Esophagus squamous epithelium (tissue), 5 donors: ENCODE data around the gene ALAS2. TPM values are rescaled to one million over a fixed set of nuclear protein-coding genes. Genes with fewer than 3 reads are reported as not detected.
"Not testable (repeated sequence)": the region's sequence is repeated elsewhere in the genome, so short reads cannot be mapped to it uniquely, and the experiment has no call there.

ENCODE experiments used
- DNase-seq: peaks from one replicate; lab custom pipeline; 2025; lab: John Stamatoyannopoulos, UW
- H3K27ac ChIP-seq, 4 donors: fragments of 200-600 bp; sonication (generic); one replicate each; pipeline ENCODE4 v1.5.1; 2016 to 2019; ENCODE audit warnings: mild to moderate bottlenecking in 1 of 4
- H3K27me3 ChIP-seq, 4 donors: fragments of 200-600 bp; sonication (generic); 1 replicate in 3 of 4; 2 replicates in 1 of 4; pipeline versions ENCODE4 v1.5.1 to v1.6.0; 2017 to 2021; ENCODE audit warnings: antibody characterized with exemption in 1 of 4
- H3K36me3 ChIP-seq, 3 donors: fragments of 200-600 bp; sonication (generic); one replicate each; pipeline ENCODE4 v1.5.1; 2016 to 2019
- H3K4me1 ChIP-seq, 3 donors: fragments of 200-600 bp; sonication (generic); one replicate each; pipeline ENCODE4 v1.5.1; 2017 to 2019
- H3K4me3 ChIP-seq, 4 donors: fragments of 200-600 bp; sonication (generic); 1 replicate in 3 of 4; 2 replicates in 1 of 4; pipeline ENCODE4 v1.5.1; 2016 to 2019; ENCODE audit warnings: mild to moderate bottlenecking in 2 of 4, moderate library complexity in 1 of 4
- H3K9me3 ChIP-seq, 3 donors: fragments of 200-600 bp; sonication (generic); one replicate each; pipeline ENCODE4 v1.5.1; 2016 to 2019
- POLR2A ChIP-seq, 4 donors: fragments of 450-650 bp; IDR thresholded peaks; one replicate each; pipeline ENCODE4 v1.6.1; 2017; ENCODE audit warnings: antibody characterized with exemption in 4 of 4, mild to moderate bottlenecking in 4 of 4, moderate library complexity in 3 of 4
- WGBS, 2 donors: methylation state at CpG; one replicate each; pipeline ENCODE4 v1.1.5; 2018; 5-methylcytosine and 5-hydroxymethylcytosine counted together
- intact Hi-C: fragments of 100-400 bp; cut with DNase I; formaldehyde crosslinking; loops from one replicate; pipeline ENCODE4 v1.15.0; 2022
- total RNA-seq, 4 donors: library from RNA; depleted of rRNA; stranded (reverse); fragments of >200 nt; gene quantifications; one replicate each; pipeline ENCODE4 v1.1.0, GENCODE V29; 2016
- TF ChIP-seq, protein P1 (sequence below), 6 experiments: fragments of 450-650 bp in 4 of 6; fragments of 200-600 bp in 2 of 6; sonication (generic) in 2 of 6; IDR thresholded peaks; one replicate each; pipeline ENCODE4 v1.5.1; 2016 to 2019; ENCODE audit warnings: antibody characterized with exemption in 6 of 6, mild to moderate bottlenecking in 4 of 6, moderate library complexity in 4 of 6
- donor health status: DM: yes; HTN: yes; CAD: no.

The ALAS2 gene, protein sequence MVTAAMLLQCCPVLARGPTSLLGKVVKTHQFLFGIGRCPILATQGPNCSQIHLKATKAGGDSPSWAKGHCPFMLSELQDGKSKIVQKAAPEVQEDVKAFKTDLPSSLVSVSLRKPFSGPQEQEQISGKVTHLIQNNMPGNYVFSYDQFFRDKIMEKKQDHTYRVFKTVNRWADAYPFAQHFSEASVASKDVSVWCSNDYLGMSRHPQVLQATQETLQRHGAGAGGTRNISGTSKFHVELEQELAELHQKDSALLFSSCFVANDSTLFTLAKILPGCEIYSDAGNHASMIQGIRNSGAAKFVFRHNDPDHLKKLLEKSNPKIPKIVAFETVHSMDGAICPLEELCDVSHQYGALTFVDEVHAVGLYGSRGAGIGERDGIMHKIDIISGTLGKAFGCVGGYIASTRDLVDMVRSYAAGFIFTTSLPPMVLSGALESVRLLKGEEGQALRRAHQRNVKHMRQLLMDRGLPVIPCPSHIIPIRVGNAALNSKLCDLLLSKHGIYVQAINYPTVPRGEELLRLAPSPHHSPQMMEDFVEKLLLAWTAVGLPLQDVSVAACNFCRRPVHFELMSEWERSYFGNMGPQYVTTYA
- not detected for total RNA-seq

- H3K27me3 ChIP-seq: no peaks in the 10 kb centered on the region
- H3K4me3 ChIP-seq: no peak within 1 kb of the TSS
- H3K27ac ChIP-seq: no peak within 1 kb of the TSS
- no peaks in the 10 kb centered on the region for H3K9me3 ChIP-seq
- no peak for DNase-seq
- 67 to 91% methylated on average over 3 to 7 of the region's 7 CpGs for WGBS, 2 donors
- intact Hi-C loops: no loop called here
- H3K4me1 ChIP-seq: no peaks in the 10 kb centered on the region
- TF ChIP-seq POLR2A (IDR thresholded peaks at IDR 0.05): no peak
- TF ChIP-seq, protein P1, sequence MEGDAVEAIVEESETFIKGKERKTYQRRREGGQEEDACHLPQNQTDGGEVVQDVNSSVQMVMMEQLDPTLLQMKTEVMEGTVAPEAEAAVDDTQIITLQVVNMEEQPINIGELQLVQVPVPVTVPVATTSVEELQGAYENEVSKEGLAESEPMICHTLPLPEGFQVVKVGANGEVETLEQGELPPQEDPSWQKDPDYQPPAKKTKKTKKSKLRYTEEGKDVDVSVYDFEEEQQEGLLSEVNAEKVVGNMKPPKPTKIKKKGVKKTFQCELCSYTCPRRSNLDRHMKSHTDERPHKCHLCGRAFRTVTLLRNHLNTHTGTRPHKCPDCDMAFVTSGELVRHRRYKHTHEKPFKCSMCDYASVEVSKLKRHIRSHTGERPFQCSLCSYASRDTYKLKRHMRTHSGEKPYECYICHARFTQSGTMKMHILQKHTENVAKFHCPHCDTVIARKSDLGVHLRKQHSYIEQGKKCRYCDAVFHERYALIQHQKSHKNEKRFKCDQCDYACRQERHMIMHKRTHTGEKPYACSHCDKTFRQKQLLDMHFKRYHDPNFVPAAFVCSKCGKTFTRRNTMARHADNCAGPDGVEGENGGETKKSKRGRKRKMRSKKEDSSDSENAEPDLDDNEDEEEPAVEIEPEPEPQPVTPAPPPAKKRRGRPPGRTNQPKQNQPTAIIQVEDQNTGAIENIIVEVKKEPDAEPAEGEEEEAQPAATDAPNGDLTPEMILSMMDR (IDR thresholded peaks at IDR 0.05): no peak
- H3K36me3 ChIP-seq: no peaks in the 10 kb centered on the region
Measured at GRCh38 chrX:55030271-55031205, at the start of gene ALAS2. ALAS2 (minus strand) TSS chrX:55030977; CDS start chrX:55026000, 4,977 bp downstream.

DNA sequence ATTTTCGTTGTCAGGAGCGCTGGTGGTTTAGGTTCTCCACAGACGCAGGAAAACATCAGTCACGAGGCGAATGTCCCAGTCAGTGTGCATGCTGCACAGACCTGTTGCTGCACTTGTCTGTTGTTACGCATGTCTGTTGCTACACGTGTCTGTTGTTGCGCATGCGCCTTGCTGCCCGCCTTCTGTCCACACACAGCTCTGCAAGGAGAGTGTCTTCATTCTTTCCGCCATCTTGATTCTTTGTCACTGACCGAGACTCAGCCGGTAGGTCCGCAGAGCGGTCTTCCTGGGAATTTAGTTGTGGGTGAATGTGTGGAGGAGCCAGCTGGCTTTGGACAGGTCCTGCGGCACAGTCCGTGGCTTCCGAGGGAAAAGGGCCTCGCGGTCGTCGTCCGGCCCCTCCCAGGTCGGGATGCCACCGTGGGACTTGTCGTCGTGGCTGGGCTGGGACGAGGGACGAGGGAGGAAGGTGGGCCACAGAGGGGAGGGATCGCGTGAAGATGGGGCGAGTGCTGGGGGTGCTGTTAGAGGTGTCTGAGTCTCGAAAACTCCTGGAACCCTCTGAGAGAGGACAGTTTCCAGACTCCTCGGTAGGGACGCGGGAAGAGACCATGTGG lies 44.2 kb upstream of the ALAS2 start, which contains the start of gene PAGE2B:
TSS of gene PAGE2B (plus strand) at position 180 of the 617 bp plus-strand sequence. CDS start 1,012 bp downstream, outside the sequence.
- no peak for DNase-seq
- Histone ChIP-seq H3K36me3 (no peaks in the 10 kb centered on the region), H3K4me3 (no peak within 1 kb of the TSS), H3K9me3 (no peaks in the 10 kb centered on the region), H3K27ac (no peak within 1 kb of the TSS), H3K4me1 (no peaks in the 10 kb centered on the region), H3K27me3 (no peaks in the 10 kb centered on the region)
- TF ChIP-seq, protein P1 (IDR thresholded peaks at IDR 0.05): no peak
- no peak for TF ChIP-seq POLR2A (IDR thresholded peaks at IDR 0.05)
- intact Hi-C loops: no loop called here
- WGBS, 2 donors: 93% methylated on average over 19 to 20 of the region's 36 CpGs

- DNase-seq: no peak
- intact Hi-C loops: no loop called here
- TF ChIP-seq, protein P1 (IDR thresholded peaks at IDR 0.05): no peak
- TF ChIP-seq POLR2A (IDR thresholded peaks at IDR 0.05): no peak
- Histone ChIP-seq H3K4me1 (no peaks in the 10 kb centered on the region), H3K9me3 (no peaks in the 10 kb centered on the region), H3K4me3 (no peak overlapping the region), H3K27me3 (no peaks in the 10 kb centered on the region), H3K36me3 (no peaks in the 10 kb centered on the region), H3K27ac (no peak overlapping the region)
- WGBS, 2 donors: 67% methylated on average over 1 of the region's 3 CpGs; no CpG with 5 or more reads in 1 of the 2 donors
Measured at GRCh38 chrX:55072286-55072685, 41.5 kb upstream of the ALAS2 start.

GRCh38 chrX:55067180-55067579 lies 36.4 kb upstream of the ALAS2 start:
- H3K27ac ChIP-seq, H3K9me3 ChIP-seq, DNase-seq, intact Hi-C loops, H3K36me3 ChIP-seq, H3K4me1 ChIP-seq, H3K4me3 ChIP-seq, H3K27me3 ChIP-seq: not testable (repeated sequence)
- 67% methylated on average over 2 of the region's 2 CpGs; no CpG with 5 or more reads in 1 of the 2 donors for WGBS, 2 donors

- Histone ChIP-seq H3K4me3 (peak overlapping the region in 2 of 4 donors; percentile 6 to 14), H3K9me3 (no peaks in the 10 kb centered on the region), H3K27ac (no peak overlapping the region), H3K36me3 (no peaks in the 10 kb centered on the region), H3K4me1 (no peaks in the 10 kb centered on the region), H3K27me3 (no peaks in the 10 kb centered on the region)
- intact Hi-C loops: loop anchor here (10.0 kb wide), 1 partner anchor 163 kb away; no protein-coding TSS in a partner anchor
- WGBS, 2 donors: 18 to 26% methylated on average over 5 of the region's 5 CpGs
- TF ChIP-seq, protein P1 (IDR thresholded peaks at IDR 0.05): peak; percentile 43 to 76 (median 62)
- TF ChIP-seq POLR2A (IDR thresholded peaks at IDR 0.05): no peak
- no peak for DNase-seq
Measured at GRCh38 chrX:55057675-55058249, 27.0 kb upstream of the ALAS2 start.
